SH-SY5Y (cell line): ENCODE measurements around the gene FCN3.

Experiments used
- GATA2 ChIP-seq: IDR thresholded peaks from 2 replicates; pipeline ENCODE4 v1.6.1; 2011; ENCODE audit warnings: mild to moderate bottlenecking, low read depth, low read length
- GATA3 ChIP-seq: IDR thresholded peaks from 2 replicates; pipeline ENCODE4 v1.6.1; 2011; ENCODE audit warnings: low read depth, mild to moderate bottlenecking, low read length, moderate library complexity

DNA sequence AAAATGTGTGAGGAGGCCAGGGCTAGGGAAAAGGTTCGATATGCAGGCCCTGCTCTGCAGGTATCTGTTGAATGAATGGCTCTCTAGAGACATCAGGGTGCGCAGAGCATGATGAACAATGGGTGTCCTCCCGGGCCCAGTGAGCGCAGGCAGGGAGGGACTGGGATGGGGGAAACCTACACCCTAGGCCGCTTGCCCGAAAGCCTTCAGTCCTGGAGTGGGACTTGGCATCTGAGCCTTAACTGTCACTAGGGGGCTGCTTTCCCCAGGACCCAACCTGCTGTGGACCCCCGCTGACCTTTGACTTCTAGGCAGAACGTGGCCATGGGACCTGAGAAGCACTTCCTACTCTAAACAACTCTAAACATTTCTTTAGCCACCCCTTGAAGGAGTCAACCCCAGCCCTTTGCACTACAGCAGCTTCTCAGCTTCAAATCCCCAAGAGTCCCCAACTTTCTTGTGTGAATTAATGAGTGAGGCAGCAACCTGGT lies 7.4 kb downstream of the FCN3 start:
- TF ChIP-seq GATA2: no peak
- TF ChIP-seq GATA3: no peak
